Psoas muscle (tissue), 8 donors: Measurements from ENCODE around the gene FAM169A. TPM values are rescaled to one million over a fixed set of nuclear protein-coding genes. Genes with fewer than 3 reads are reported as not detected.

Experiments used
- ATAC-seq, 4 donors: fragments of 200-7000 bp; cut with Tn5 transposase; one replicate each; pipeline ENCODE4 v1.9.1; 2020; ENCODE audit warnings: moderate library complexity in 3 of 4, mild to moderate bottlenecking in 2 of 4
- DNase-seq, 2 donors: peaks; one replicate each; pipeline ENCODE4 v3.0.0-alpha.2; 2020
- H3K27ac ChIP-seq: fragments of 200-600 bp; one replicate; pipeline ENCODE4 v1.8.0; 2022
- H3K27me3 ChIP-seq, 3 donors: fragments of 200-600 bp in 1 of 3; one replicate each; pipeline versions ENCODE4 v1.6.1 to v1.8.0; 2013 to 2022; ENCODE audit warnings: low read length in 2 of 3, mild to moderate bottlenecking in 2 of 3, moderate library complexity in 1 of 3; ENCODE audit not compliant: insufficient read depth in 3 of 3
- H3K36me3 ChIP-seq, 2 donors: fragments of 200-600 bp in 1 of 2; one replicate each; pipeline versions ENCODE4 v1.6.1 to v1.8.0; 2013 to 2022; ENCODE audit warnings: low read depth in 1 of 2, mild to moderate bottlenecking in 1 of 2, moderate library complexity in 1 of 2; ENCODE audit not compliant: insufficient read depth in 1 of 2
- H3K4me1 ChIP-seq: fragments of 200-600 bp; one replicate; pipeline ENCODE4 v1.8.0; 2022
- H3K4me3 ChIP-seq: fragments of 200-600 bp; one replicate; pipeline ENCODE4 v1.8.0; 2022; ENCODE audit warnings: mild to moderate bottlenecking
- H3K9me3 ChIP-seq: fragments of 200-600 bp; one replicate; pipeline ENCODE4 v1.8.0; 2022
- WGBS, 3 donors: extraction: QIAGEN DNeasy Blood & Tissue Kit; methylation state at CpG; one replicate each; pipeline versions ENCODE4 v1.1.6 to v1.1.7; 2013; 5-methylcytosine and 5-hydroxymethylcytosine counted together
- intact Hi-C, 2 donors: fragments of 100-400 bp; cut with DNase I; formaldehyde crosslinking; loops; one replicate each; pipeline versions ENCODE4 v1.11.0 to v1.14.2; 2022
- polyA plus RNA-seq, 3 donors: library from polyadenylated mRNA; stranded (reverse); fragments of 200-250 nt; gene quantifications; one replicate each; pipeline ENCODE4 v1.2.3, GENCODE V29; 2013
- total RNA-seq, 4 donors: library from RNA; stranded (reverse); fragmentation: NEBNext Ultra II Directional in 2 of 4; extraction: Animal tissue kit (Norgen Biotek cat#: 25700) in 2 of 4; gene quantifications; one replicate each; pipeline versions ENCODE4 v1.2.1 to v1.2.4, GENCODE V29; 2021 to 2023
- TF ChIP-seq, protein P1 (sequence below): fragments of 200-600 bp; IDR thresholded peaks from one replicate; pipeline ENCODE4 v1.8.0; 2022; ENCODE audit warnings: antibody characterized with exemption
- donor health status: healthy with polysubstance abuse.
- donor health status: DM: no; HTN: no; CAD: no; lungs with moderate emphysema.
- donor health status: Bipolar disorder and iron deficiency.
- donor health status: healthy.
- donor health status: DM: yes; HTN: yes; CAD: no.
- donor health status: DM: no; HTN: no; CAD: no.
- donor health status: DM: no; HTN: no; CAD: no.
- donor health status: DM: yes; HTN: yes; CAD: no.

FAM169A gene
- total and polyA plus RNA-seq, 7 donors: 0.01 to 0.85 (median 0.34) TPM; not detected in 3

DNA sequence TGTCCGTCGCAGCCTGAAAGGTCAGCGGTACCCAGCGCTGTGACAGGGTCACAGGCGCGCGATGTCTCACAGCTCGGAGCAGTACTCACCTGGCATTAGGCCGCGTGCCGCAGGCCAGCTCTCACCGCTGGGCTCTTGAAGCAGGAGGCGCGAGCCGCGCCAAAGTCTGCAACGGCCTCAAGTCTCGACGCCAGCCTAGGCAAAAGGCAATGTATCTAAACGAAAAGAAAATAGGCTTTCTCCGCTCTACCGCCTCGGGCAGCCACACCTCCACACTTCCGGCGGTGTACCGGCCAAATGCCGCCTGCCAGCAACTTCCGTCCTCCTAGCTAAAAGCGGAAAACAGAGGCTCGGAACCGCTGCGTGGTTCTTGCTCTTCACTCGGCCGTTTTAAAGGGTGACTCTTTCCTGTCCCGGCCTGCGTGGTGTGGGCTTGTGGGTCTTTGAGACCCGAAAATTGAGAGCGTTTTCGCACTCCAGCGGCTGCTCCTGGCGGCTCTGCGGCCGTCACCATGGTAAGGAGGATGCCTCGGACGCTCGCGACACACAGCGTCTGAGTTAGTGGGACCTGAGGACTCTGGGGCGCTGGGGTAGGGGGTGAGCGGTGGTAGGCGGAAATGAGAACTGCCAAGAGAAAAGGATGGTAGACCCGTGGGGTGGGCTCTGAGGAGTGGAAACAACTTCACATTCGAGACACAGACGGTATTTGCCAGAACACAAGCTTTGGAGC is 99.2 kb downstream of the FAM169A start, which contains the start of the genes GFM2 and NSA2:
Gene GFM2 (minus strand): TSS at position 269 of the 730 bp plus-strand sequence. CDS start 3,375 bp downstream, outside the sequence.
Gene NSA2 (plus strand): TSS at position 401 of the 730 bp plus-strand sequence. CDS start 112 bp downstream, at position 513.
- ATAC-seq: peak; percentile 98 to 99 (median 98)
- Histone ChIP-seq H3K27me3 (no peaks in the 10 kb centered on the region), H3K4me1 (peaks cover 29% of the 10 kb centered on the region), H3K4me3 (peak within 1 kb of the TSS; percentile 93), H3K27ac (peak within 1 kb of the TSS; percentile 87), H3K9me3 (no peaks in the 10 kb centered on the region), H3K36me3 (peaks cover 0 to 48% of the 10 kb centered on the region in 2 donors)
- WGBS, 3 donors: 0% methylated on average over 53 to 54 of the region's 54 CpGs
- TF ChIP-seq, protein P1, sequence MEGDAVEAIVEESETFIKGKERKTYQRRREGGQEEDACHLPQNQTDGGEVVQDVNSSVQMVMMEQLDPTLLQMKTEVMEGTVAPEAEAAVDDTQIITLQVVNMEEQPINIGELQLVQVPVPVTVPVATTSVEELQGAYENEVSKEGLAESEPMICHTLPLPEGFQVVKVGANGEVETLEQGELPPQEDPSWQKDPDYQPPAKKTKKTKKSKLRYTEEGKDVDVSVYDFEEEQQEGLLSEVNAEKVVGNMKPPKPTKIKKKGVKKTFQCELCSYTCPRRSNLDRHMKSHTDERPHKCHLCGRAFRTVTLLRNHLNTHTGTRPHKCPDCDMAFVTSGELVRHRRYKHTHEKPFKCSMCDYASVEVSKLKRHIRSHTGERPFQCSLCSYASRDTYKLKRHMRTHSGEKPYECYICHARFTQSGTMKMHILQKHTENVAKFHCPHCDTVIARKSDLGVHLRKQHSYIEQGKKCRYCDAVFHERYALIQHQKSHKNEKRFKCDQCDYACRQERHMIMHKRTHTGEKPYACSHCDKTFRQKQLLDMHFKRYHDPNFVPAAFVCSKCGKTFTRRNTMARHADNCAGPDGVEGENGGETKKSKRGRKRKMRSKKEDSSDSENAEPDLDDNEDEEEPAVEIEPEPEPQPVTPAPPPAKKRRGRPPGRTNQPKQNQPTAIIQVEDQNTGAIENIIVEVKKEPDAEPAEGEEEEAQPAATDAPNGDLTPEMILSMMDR: no peak
- intact Hi-C loops: loop anchor here in 1 of 2 donors (2.0 to 10.0 kb wide), 2 partner anchors 82 to 578 kb away; partner anchors contain the start of gene HEXB
- peak; percentile 92 to 95 for DNase-seq

- DNase-seq: no peak
- Histone ChIP-seq H3K27me3 (no peaks in the 10 kb centered on the region), H3K4me3 (peak overlapping the region; percentile 93), H3K9me3 (no peaks in the 10 kb centered on the region), H3K36me3 (peaks cover 5 to 48% of the 10 kb centered on the region in 2 donors), H3K27ac (peak overlapping the region; percentile 87), H3K4me1 (peaks cover 29% of the 10 kb centered on the region)
- ATAC-seq: peak in 3 of 4 donors; percentile 43 to 76 (median 58)
- intact Hi-C loops: loop anchor here in 1 of 2 donors (2.0 to 10.0 kb wide), 2 partner anchors 82 to 578 kb away; partner anchors contain the start of gene HEXB
- 0 to 1% (median 1%) methylated on average over 10 of the region's 10 CpGs for WGBS, 3 donors
- TF ChIP-seq, protein P1: peak; percentile 20
Observed at GRCh38 chr5:74766418-74766848, 99.8 kb downstream of the FAM169A start.

GRCh38 chr5:74765929-74766328 is 100.3 kb downstream of the FAM169A start:
- peaks cover 5 to 48% of the 10 kb centered on the region in 2 donors for H3K36me3 ChIP-seq

GRCh38 chr5:74765201-74765600 is 101.0 kb downstream of the FAM169A start:
- Histone ChIP-seq H3K4me1 (peaks cover 29% of the 10 kb centered on the region), H3K4me3 (peak overlapping the region; percentile 93), H3K9me3 (no peaks in the 10 kb centered on the region), H3K27ac (no peak overlapping the region), H3K36me3 (peaks cover 8 to 48% of the 10 kb centered on the region in 2 donors), H3K27me3 (no peaks in the 10 kb centered on the region)
- TF ChIP-seq, protein P1: no peak
- intact Hi-C loops: loop anchor here in 1 of 2 donors (10.0 kb wide), 1 partner anchor 580 kb away; no protein-coding TSS in a partner anchor
- WGBS, 3 donors: 77 to 86% (median 81%) methylated on average over 9 of the region's 9 CpGs
- DNase-seq (no peak), ATAC-seq (no peak)

More at GRCh38 chr5:74765929-74766328, 100.3 kb downstream of the FAM169A start:
- Histone ChIP-seq H3K4me1 (peaks cover 29% of the 10 kb centered on the region), H3K27ac (peak overlapping the region; percentile 87), H3K9me3 (no peaks in the 10 kb centered on the region), H3K27me3 (no peaks in the 10 kb centered on the region), H3K4me3 (peak overlapping the region; percentile 93)
- TF ChIP-seq, protein P1: no peak
- intact Hi-C loops: loop anchor here in 1 of 2 donors (2.0 to 10.0 kb wide), 2 partner anchors 81 to 579 kb away; partner anchors contain the start of gene HEXB
- no peak for DNase-seq
- whole genome bisulfite sequencing, 3 donors: 62 to 77% (median 63%) methylated on average over 27 of the region's 27 CpGs
- no peak for ATAC-seq
